Suprapubic skin (tissue), 4 donors: Measurements from ENCODE around the gene RASAL1. TPM values are rescaled to one million over a fixed set of nuclear protein-coding genes. Genes with fewer than 3 reads are reported as not detected.
"Not testable (repeated sequence)": the region's sequence is repeated elsewhere in the genome, so short reads cannot be mapped to it uniquely, and the experiment has no call there.

Experiments used
- DNase-seq, 2 donors: peaks; one replicate each; pipeline ENCODE4 v3.0.0-alpha.2; 2019; ENCODE audit warnings: low spot score in 2 of 2
- H3K27ac ChIP-seq: fragments of 200-600 bp; sonication (generic); one replicate; pipeline ENCODE4 v1.5.1; 2019
- H3K27me3 ChIP-seq: fragments of 200-600 bp; sonication (generic); one replicate; pipeline ENCODE4 v1.5.1; 2019
- H3K36me3 ChIP-seq: fragments of 200-600 bp; sonication (generic); one replicate; pipeline ENCODE4 v1.5.1; 2019
- H3K4me1 ChIP-seq: fragments of 200-600 bp; sonication (generic); one replicate; pipeline ENCODE4 v1.5.1; 2019
- H3K4me3 ChIP-seq: fragments of 200-600 bp; sonication (generic); one replicate; pipeline ENCODE4 v1.5.1; 2019; ENCODE audit warnings: mild to moderate bottlenecking
- H3K9me3 ChIP-seq: fragments of 200-600 bp; sonication (generic); one replicate; pipeline ENCODE4 v1.5.1; 2019
- CTCF ChIP-seq, 2 donors: fragments of 200-600 bp in 1 of 2; fragments of 450-650 bp in 1 of 2; sonication (generic) in 1 of 2; IDR thresholded peaks; one replicate each; pipeline ENCODE4 v1.5.1; 2016 to 2019; ENCODE audit warnings: antibody characterized with exemption in 2 of 2, mild to moderate bottlenecking in 1 of 2, moderate library complexity in 1 of 2
- EP300 ChIP-seq: sonication (generic); formaldehyde crosslinking; IDR thresholded peaks from one replicate; pipeline ENCODE4 v1.6.1; 2017; ENCODE audit warnings: antibody characterized with exemption
- POLR2A ChIP-seq, 2 donors: fragments of 450-650 bp; IDR thresholded peaks; one replicate each; pipeline ENCODE4 v1.6.1; 2017; ENCODE audit warnings: antibody characterized with exemption in 2 of 2, mild to moderate bottlenecking in 2 of 2, moderate library complexity in 2 of 2
- POLR2AphosphoS5 ChIP-seq, 3 donors: sonication (generic); formaldehyde crosslinking; IDR thresholded peaks; one replicate each; pipeline ENCODE4 v1.6.1; 2017; ENCODE audit warnings: antibody characterized with exemption in 3 of 3
- WGBS: methylation state at CpG from one replicate; pipeline ENCODE4 v1.1.5; 2018; 5-methylcytosine and 5-hydroxymethylcytosine counted together
- total RNA-seq, 4 donors: library from RNA; depleted of rRNA; stranded (reverse); fragments of >200 nt; gene quantifications; one replicate each; pipeline ENCODE4 v1.1.0, GENCODE V29; 2016

Gene RASAL1
- total RNA-seq, 4 donors from 2014 or later, result 19.8 to 39.0 (median 32.5) TPM

- no peak overlapping the region for H3K4me3 ChIP-seq
- H3K27me3 ChIP-seq, result peaks cover 16% of the 10 kb centered on the region
- 74% methylated on average over 3 of the region's 3 CpGs for WGBS
- no peaks in the 10 kb centered on the region for H3K36me3 ChIP-seq
- TF ChIP-seq POLR2AphosphoS5 (IDR thresholded peaks at IDR 0.05) (no peak), CTCF (IDR thresholded peaks at IDR 0.05) (no peak), EP300 (no peak), POLR2A (IDR thresholded peaks at IDR 0.05) (no peak)
- H3K9me3 ChIP-seq, result no peaks in the 10 kb centered on the region
- DNase-seq, result no peak
- H3K27ac ChIP-seq, result no peak overlapping the region
- no peaks in the 10 kb centered on the region for H3K4me1 ChIP-seq
These were observed 14.7 kb downstream of the RASAL1 start for GRCh38 chr12:113120670-113121370.

DNA sequence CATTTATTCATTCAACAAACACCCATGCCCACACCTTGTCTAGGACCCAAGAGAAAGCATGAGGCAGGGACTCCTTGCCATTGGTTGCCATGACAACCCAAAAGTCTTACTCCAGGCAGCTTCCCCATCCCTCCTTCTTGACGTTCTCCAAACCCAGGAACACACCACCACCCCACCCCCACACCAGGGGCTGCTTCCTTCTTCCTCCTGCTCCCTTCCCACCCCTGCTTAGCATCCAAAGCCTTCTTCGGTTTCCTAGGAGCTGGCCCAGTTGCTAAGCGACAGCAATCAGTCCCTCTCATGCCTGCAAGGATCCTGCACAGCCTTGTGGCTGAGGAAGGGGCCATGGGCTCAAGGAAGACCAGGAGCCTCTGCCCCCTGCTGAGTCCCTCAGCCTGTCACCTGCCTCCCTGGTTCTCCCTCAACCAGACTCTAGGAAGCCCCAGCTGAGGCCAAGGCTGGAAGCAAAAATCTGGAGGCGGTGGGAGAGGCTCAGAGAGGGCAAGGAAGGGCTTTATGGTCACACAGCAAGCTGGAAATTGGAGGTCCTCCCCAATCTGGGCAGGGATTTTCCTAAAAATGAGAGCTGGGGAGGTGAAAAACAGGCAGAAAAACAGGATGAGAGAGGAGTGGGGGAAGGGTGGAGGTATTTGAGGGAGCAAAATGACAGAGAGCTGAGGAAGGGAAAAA lies 15.4 kb downstream of the RASAL1 start:
- TF ChIP-seq EP300 (no peak), POLR2A (IDR thresholded peaks at IDR 0.05) (no peak), POLR2AphosphoS5 (IDR thresholded peaks at IDR 0.05) (no peak), CTCF (IDR thresholded peaks at IDR 0.05) (no peak)
- no peak for DNase-seq
- Histone ChIP-seq H3K4me1 (no peaks in the 10 kb centered on the region), H3K9me3 (no peaks in the 10 kb centered on the region), H3K4me3 (no peak overlapping the region), H3K36me3 (no peaks in the 10 kb centered on the region), H3K27ac (no peak overlapping the region), H3K27me3 (peaks cover 16% of the 10 kb centered on the region)
- 45% methylated on average over 4 of the region's 4 CpGs for WGBS

DNA sequence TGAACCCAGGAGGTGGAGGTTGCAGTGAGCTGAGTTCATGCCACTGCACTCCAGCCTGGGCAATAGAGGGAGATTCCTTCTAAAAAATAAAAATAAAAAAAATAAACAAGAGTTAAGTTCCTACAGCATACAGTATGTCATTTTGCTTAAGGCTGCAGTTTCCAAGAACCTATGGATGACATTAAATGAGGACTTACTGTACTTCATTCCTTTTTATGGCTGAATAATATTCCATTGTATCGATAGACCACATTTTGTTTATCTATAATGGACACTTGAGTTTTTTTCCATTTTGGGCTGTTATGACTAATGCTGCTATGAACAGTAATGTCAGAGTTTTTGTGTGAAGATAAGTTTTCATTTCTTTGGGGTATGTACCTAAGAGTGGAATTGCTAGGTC lies 17.4 kb downstream of the RASAL1 start:
- Histone ChIP-seq H3K9me3 (no peaks in the 10 kb centered on the region), H3K4me1 (no peaks in the 10 kb centered on the region), H3K27ac (no peak overlapping the region), H3K27me3 (peaks cover 20% of the 10 kb centered on the region), H3K36me3 (no peaks in the 10 kb centered on the region), H3K4me3 (no peak overlapping the region)
- 94% methylated on average over 1 of the region's 1 CpG for WGBS
- no peak for DNase-seq
- TF ChIP-seq CTCF (IDR thresholded peaks at IDR 0.05) (no peak), POLR2A (IDR thresholded peaks at IDR 0.05) (no peak), POLR2AphosphoS5 (IDR thresholded peaks at IDR 0.05) (no peak), EP300 (no peak)

DNA sequence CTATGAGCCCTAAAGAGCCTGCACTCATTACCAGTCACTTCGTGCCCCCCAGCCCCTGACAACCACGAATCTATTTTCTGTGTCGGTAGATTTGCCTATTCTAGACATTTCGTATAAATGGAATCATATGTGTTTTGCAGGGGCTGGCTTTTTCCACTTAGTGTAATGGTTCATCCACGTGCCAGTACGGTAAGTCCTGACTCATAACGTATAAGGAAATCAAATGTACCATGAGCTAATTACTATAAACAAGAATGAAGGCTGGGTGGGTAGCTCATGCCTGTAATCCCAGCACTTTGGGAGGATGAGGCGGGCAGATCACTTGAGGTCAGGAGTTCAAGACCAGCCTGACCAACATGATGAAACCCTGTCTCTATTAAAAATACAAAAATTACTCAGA lies 17.9 kb downstream of the RASAL1 start:
- not testable (repeated sequence) for H3K36me3 ChIP-seq, H3K4me3 ChIP-seq, H3K4me1 ChIP-seq, H3K9me3 ChIP-seq, DNase-seq, H3K27ac ChIP-seq
- peaks cover 20% of the 10 kb centered on the region for H3K27me3 ChIP-seq
- WGBS, result 55% methylated on average over 8 of the region's 8 CpGs

DNA sequence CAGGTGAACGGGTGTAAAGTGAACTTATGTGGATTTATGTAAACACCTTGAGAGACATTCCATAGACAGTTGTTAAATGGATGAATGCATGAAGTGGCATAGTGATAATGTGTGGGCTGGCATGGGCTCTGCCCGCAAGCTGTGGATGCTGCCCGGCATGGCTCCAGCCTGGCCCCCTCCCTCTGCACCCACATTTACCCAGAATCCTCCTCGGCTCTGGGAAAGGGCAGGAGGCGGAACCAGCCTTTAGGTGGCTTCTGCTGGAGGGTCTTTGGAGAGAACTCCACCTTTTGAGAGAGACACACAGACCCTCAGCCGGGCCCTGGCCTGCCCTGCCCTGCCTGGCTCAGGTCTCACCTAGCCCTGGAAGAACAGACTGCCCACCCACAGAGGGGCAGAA lies 18.7 kb downstream of the RASAL1 start:
- no peaks in the 10 kb centered on the region for H3K9me3 ChIP-seq
- no peaks in the 10 kb centered on the region for H3K4me1 ChIP-seq
- H3K27me3 ChIP-seq, result peaks cover 27% of the 10 kb centered on the region
- TF ChIP-seq POLR2A (IDR thresholded peaks at IDR 0.05) (no peak), CTCF (IDR thresholded peaks at IDR 0.05) (no peak), POLR2AphosphoS5 (IDR thresholded peaks at IDR 0.05) (no peak), EP300 (no peak)
- WGBS, result 40% methylated on average over 6 of the region's 6 CpGs
- H3K4me3 ChIP-seq, result no peak overlapping the region
- peak overlapping the region; percentile 3 for H3K27ac ChIP-seq
- H3K36me3 ChIP-seq, result no peaks in the 10 kb centered on the region
- DNase-seq, result no peak
